DMS114 treated with DMSO at 0.1 percent for 48 hours (cell line): ENCODE measurements around the gene STX8.

Experiments
- DNase-seq: peaks from one replicate; lab custom pipeline; 2025; ENCODE audit not compliant: unreplicated experiment; lab: John Stamatoyannopoulos, UW

Gene STX8

DNA sequence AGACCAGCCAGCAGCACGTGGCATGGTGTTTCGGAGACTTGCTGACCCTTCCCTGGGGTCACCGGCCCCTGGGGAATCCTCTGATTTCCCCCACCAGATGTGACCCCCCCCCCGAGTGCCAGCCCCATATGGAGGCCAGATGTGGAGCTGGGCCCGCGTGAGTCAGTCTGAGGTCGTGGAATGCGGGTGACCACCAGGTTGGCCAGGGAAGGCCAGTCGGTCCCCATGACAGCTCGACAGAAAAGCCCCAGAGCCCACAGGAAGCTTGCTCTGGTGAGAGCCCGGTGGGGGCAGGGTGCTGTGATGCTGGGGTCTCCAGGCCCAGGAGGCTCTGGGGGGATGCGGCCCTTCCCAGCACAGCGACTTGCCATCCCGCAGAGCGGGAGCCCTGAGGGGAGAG is 345.3 kb downstream of the STX8 start:
- DNase-seq: no peak

DNA sequence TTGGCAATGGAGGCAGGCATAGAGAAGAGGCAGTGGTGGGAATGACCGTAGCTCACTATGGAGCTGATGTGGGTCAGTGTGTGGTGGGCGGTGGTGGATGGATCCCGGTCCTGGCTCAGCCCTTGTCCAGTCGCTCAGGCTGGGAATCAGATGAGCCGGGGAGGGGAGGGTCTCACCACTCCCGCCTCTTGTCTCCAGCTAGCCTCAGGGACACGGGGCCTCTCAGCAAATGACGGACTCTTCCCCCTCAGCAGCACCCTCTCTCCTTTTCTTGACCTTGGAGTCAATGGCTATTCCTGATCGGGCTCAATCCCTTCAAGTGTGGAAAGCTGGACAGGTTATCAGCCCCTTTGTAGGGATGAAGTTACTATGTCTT is 345.8 kb downstream of the STX8 start:
- no peak for DNase-seq

DNA sequence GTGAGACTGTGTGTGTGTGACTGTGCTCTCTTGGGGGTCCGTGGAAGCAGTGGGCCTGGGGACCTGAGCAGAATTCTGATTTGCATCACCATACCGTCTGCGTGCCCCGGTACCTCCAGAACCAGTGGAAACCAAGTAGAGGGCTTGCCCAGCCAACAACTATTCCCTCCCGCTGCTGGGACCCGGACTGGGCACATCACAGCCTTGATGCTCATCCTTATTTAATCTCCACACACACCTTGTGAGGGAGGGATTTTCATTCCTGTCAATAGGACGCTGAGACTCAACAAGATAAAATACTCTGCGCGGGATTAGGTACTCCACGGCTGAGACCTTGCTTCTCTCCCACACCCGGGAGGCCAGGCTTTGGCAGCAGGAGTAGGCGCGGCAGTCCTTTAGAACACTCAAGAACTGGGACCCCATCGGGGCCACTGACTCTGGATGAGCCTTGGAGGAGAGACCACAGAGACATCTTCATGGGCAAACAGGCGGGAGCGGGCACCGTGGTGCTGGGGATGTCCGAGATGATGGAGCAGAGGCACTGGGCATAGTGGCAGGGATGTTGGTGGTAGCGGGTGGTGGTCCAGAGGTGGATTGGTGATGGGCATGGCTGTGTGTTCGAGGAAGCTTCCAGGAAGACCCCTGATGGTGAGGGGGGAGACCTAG is 346.3 kb downstream of the STX8 start:
- DNase-seq: no peak

DNA sequence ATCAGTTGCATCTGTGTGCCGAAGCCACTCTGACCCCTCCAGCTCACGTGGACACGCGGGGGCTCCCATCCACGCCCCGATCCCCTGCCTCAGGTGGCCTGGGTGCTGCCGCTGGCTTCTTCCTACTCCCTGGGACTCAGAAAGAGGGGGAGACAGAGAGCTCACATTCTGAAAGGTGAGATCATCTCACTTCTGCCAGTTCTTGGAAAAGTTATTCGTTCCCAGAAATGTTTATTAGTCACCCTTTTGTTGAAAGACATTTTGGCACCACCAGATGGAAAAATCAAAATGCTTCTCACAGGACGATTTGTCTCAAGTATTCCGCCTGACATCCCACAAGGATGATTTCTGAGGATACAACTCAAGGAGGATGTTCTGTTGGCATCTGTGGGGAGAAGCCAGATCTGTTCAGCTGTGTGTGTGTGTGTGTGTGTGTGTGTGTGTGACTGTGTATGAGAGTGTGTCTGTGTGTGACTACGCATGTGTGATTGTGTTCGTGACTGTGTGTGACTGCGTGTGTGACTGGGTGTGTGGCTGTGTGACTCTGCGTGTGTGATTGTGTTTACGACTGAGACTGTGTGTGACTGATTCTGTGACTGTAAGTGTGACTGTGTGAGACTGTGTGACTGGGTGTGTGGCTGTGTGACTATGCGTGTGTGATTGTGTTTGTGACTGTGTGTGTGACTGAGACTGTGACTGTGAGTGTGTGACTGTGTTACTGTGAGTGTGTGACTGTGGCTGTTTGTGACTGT is 347.0 kb downstream of the STX8 start:
- no peak for DNase-seq

DNA sequence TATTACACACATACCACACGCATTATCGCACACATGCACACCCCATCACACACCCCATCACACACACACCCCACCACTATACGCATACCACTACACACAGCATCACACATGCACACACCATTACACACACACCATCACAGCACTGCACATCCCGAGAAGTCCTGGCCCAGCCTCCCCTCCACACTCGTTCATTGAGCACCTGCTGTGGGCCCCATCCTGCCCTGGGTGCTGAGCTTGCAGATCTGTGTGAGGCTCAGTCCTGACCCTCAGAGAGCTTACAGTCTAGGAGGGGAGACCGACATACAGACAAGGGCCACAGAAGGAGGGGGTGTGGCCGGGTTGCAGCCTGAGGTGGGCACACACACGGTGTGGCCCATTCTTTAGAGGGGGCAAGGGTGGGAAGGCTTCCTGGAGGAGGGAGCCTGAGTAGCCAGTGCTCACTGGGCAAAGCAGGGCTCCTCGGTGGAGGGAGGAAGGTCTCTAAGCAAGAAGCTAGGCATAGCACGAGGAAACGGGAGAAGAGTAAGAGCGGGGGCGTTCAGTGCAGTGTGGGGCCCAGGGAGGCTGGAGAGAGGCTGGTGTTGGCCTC is 347.7 kb downstream of the STX8 start:
- DNase-seq: no peak

DNA sequence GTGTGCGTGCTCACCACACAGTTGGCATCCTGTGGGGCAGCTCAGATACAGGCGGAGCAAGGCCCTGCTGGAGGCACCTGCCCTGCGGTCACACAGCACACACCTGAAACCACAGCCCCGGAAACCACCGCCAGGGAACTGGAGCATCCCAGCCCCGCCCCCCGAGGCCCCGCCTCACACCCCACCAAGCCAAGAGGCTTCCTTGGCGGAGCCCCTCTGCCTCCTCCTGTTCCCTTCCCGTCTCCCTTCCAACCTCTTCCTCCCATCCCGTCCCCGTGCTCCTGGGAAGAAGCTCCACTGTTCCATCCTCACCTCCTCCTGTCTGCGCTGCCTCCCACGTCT is 348.9 kb downstream of the STX8 start:
- no peak for DNase-seq

DNA sequence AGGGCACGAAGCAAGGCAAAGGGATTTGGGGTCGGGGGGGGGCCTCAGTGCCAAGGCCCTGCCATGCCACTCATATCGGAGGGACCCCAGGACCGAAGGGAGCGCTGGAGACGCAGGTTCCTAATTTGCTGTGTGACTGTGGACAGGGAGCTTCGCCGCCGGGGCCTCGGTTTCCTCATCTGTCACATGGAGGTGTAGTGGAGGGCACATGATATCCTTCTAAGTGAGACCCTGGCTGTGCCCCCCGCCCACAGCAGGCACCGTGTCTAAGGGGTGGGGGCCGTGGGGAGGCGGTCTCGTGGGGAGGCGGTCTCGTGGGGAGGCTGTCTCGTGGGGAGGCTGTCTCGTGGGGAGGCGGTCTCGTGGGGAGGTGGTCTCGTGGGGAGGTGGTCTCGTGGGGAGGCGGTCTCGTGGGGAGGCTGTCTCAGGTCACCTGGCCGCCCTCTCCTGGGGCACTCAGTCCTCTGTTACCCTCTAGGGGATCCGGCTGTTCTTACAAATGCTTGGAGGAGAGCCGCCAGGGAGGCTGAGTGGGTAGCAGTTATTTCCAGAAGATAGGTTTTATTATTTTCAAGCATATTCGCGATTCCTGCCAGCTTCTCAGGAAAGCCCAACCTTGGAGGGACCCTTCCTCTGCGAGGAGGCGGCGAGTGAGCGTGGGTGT is 349.4 kb downstream of the STX8 start:
- DNase-seq: no peak

DNA sequence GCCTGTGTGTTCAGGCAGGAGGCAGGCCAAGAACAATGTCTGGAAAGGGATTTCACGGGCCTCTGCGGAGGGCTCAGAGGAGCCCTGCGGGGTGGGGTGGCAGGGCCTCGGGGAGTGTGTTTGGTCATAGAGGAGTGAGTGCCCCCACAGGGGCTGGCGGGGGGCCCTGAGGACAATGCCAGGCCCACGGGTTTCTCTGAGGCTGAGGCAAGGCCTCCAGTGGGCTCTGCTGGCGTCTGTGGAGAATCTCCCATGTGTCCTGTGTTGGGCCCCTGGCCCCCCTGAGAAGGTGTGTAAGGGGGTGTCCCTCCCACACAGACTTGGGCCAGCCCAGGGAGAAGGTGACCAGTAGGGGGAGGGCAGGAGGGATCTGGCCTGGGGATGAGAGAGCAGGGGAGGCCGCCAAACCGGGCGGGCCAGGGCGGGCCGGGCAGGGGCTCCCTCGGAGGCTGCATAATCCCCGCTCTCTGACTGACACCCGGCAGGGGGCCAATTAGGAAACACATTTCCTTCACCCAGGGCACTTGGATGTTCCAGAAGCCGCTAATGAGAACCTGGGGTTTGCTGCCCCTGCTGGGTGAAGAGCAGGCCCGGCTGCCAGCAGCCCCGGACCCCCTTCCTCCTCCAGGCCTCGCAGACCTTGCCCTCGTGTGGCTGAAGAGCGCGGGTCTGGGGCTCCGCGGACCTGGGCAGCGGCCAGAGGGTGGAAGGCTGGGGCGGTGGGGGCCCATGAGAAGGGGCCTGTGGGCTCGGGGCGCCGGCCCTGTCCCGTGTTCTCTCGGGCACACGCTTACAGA is 350.1 kb downstream of the STX8 start:
- no peak for DNase-seq

DNA sequence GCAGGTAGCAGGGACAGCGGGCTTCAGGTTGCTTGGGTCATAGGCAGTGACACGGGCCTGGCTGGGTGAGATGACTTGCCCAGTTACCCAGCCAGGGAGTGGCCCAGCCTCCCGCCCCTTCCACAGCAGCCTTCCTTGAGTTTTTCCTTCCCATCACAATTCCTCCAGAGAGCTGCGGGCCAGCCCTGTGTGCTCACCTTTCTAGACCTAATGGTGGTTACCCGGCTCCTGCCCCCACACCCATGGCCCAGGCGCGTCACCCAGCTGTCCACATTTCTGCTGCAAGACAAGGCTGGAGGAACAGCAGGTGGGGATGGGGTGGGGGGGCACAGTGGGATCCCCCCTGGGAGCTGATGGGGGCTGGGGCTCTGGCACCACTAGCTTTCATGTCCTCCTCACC is 351.1 kb downstream of the STX8 start:
- DNase-seq: no peak

DNA sequence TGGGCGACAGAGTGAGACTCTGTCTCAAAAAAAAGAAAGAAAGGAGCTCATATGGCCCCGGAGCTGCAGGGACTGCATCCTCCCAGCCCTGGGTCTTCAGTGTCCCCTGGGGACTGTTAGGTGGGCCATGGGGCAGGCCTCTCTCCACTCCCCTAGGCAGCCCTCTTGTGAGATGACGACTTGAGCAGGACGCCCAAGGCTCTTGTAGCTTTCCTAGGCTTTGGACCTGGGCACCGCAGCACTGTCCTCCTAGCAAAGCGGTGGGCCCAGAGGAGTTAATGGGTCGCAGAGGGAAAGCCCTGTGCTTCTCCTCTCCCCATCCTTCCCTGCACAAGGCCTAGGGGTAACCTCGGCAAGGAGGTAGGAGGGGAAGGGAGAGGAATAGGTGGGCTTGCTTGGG is 352.1 kb downstream of the STX8 start:
- DNase-seq: no peak

DNA sequence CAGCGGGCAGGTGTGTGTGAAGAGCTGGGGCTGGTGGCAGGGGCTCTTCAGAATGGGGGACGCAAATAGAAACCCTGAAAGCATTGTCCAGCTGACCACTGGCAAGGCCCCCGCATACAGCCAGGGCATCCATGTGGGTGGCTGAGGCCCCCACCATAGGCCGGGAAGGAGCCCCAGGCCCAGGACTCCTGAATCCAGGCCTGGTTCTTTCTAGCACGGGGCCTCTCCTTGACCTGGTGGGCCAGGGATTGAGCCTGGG is 353.8 kb downstream of the STX8 start:
- no peak for DNase-seq

DNA sequence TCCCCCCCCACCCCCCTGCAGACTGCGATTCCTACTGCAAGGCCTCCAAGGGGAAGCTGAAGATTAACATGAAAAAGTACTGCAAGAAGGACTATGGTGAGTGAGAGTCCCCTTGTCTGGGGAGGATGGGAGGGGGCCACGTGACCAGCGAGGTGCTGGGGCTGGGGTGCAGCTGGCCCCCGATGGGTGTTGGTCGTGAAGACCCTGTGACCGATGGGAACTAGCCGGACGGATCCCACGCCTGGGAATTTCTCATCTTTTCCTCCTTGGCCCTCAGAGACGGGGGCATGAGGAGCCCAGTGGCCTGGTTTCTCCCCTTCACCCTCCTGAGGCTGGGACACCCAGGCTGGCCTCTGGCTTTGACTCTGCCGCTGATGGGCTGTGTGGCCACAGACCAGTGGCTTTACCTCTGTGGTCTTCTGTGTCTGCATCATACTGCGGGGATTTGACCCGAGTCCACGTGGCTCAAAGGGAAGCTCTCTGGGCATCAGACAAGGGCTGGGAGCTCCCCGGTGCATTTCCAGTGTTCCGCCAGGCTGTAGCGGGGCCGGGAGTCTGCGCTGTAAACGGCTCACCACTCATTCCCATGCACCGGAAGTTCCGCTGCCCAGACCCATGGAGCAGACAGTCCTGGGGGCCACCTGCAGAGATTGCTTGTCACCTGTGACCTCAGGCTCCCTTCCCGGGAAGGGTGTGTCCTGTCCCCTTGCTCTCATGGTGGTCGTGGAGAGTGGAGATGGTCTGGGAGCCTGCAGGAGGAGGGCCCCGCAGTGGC is 354.3 kb downstream of the STX8 start:
- no peak for DNase-seq

DNA sequence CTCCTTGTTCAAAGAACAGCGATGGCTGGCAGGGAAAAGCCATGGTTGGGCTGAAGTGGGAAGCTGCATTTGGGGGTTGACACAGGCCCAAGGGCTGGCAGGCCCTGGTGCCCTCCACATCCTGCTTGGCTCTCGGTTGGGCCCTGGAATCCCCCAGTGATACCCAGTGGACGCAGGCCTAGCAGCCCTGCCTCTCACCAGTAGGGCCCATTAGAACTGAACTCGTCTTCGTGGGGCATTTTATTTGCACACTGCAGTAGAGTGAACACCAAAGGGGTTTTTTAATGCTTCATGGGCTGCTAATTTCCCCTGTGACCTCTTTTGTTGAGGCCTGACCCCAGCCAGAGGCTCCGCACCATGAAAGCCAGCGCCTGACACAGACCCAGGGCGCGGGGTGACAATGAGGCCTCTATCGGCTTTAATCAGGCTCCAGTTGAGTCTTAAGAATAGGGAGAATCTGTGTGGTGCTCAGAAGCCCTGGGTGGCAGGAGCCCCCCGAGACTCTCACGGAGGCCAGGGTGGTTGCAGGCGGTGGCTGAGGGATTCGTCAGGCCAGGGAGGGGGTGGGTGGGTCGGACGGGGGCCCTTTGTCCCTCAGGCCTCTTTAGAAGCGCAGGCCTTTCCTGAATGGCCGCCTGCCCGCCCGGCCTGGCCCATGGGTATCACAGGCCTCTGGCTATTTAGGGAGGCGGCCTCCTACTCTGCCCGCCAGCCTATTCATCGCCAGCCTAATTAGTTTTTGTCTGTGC is 355.0 kb downstream of the STX8 start:
- no peak for DNase-seq

DNA sequence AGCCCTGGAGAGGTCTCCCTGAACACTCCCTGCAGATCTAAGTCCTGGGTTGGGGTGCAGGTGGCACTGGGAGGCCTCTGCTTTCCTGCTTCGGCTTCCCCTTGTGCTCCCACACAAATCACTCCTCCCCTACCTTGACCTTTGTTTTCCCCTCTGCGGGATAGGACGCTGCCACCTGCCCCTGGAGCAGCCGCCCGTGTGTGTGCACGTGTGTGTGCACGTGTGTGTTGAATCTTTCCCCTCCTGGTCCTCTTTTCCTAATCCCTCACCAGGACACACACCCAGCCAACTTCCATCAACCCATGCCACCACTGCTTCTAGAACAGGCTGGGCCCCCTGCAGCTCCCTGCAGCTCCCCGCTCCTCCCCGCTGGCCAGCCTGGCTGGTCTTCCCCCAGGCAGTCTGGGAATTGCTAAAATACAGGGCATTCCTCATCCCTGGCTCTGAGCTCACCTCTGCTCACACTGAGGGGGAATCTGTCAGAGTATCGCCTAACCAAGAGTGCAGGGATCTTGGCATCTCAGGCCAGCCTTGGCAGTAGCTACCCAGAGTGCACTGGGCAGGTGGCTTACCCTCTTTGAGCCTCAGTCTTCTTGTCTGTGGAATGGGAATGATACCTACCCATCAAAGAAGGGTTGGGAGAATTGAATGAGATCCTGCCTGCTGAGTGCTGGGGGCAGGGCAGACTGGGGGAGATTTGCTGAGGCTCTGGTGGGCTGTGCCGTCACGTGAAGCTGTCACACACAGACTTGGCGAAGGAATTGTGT is 355.8 kb downstream of the STX8 start:
- DNase-seq: no peak

DNA sequence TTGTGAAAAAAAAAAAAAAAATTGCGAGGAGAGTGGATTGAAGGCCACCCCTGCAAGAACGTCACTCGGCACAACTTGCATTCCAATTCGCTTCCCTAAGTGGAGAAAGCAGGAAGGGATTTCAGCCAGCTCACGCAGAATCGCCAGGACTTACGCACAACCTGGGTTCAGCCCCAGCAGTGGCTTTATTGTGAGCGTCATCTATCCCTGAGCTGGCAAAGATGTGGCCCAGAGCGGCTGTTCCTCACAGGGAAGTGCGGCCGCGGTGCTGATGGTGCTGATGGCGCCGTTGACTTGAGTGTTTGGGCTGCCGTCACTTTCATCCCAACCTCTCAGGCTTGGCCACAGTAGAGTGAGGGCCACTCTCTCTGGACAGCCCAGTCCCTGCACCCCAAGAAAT is 356.7 kb downstream of the STX8 start:
- DNase-seq: no peak

DNA sequence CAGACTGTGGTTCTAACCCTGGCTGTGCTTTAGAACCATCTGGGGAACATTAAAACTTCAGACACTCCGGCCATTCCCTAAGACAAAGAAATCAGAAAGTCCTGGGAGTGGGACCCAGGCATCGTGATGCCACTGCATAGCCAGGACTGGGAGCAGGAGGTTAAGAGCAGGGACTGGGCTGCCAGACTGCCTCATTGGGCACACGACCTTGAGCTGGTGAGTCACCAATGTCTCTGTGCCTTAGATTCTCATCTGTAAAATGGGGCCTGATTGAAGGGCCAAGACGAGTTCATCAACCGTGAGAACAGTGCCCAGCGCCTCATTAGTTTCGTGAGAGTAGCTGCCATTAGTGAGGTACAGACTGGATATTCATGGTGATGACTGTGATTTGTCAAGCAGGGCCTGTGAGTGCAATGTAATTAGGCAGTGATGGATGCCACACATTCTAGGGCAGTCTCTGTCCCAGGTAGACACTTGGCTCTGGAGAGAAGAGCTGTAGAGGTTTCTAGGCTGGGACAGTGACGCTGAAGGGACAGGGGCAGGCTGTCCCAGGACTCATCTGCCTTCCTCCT is 357.5 kb downstream of the STX8 start:
- DNase-seq: no peak

DNA sequence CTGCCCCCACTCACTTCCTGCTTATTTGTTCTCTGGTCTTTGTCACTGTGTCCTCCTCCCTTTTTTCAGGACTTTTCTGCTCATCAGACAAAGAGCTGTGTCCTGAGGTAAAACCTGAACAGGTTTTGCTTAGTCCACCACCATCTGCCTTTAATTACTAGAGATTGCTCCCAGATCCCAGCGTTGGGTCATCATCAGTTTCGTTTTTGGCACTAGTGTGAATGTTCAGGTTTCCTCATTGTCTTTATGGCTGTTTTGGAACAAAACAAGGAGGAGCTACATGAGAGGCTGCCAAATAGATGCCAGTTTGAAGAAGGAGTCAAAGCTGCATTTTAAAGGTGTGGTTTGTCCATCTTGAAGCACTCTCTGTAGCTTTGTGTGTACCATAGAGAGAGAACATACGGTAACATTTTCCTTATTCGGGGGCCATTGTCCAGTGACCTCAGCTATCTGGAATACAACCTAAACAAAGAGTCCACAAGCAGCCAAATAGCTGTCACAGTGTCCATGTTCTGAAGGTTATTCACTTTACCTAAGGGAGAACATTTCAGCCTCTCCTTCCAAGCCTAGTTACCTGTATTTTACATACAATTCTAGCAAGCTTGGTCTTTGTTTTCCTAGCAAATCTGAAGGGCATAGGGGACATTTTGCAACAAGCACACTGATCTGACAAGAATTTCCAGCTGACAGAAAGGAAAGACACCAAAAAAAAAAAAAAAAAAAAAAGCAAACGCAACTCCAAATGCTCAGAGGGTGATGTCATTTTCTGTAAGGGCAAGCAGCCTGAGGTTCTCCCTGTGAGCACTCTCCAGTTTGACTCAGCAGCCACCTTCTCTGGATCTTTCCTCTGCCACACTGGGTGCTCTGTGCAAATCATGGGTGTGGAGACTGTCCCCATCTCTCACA is 358.2 kb downstream of the STX8 start:
- no peak for DNase-seq

DNA sequence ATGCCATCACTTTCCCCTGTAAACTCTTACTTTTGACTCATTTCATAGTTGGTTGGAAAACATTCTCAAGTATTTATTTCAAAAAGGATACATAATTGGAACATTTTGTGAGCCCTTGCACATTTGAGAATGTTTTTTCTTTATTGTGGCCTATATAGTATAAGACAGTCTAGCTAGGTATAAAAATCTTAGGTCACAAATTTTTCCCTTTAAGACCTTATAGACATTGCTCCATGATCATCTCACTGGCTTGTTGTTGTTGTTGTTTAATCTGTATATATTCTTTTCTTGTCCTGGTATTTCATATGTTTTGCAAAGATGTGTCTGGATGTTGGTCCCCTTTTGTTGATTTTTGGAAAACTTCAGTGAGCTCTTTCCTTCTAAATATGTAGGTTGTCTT is 360.2 kb downstream of the STX8 start:
- no peak for DNase-seq
